SK-N-SH treated with all-trans-retinoic acid at 6 μM for 48 hours (cell line): ENCODE measurements around the gene LBH.

ENCODE experiments used
- ISL1 ChIP-seq: fragments of 250-450 bp; sonication (Bioruptor Pico); IDR thresholded peaks from 2 replicates; pipeline ENCODE4 v2.1.2; 2022; ENCODE audit warnings: mild to moderate bottlenecking, moderate library complexity
- PPARA ChIP-seq: fragments of 250-450 bp; sonication (Bioruptor Pico); IDR thresholded peaks from 2 replicates; pipeline ENCODE4 v1.5.0; 2020; ENCODE audit warnings: mild to moderate bottlenecking, borderline replicate concordance
- RARB ChIP-seq: fragments of 250-450 bp; sonication (Bioruptor Pico); IDR thresholded peaks from 2 replicates; pipeline ENCODE4 v1.8.0; 2021; ENCODE audit warnings: mild to moderate bottlenecking, moderate library complexity
- TCF4 ChIP-seq: fragments of 250-450 bp; sonication (Bioruptor Pico); IDR thresholded peaks from 2 replicates; pipeline ENCODE4 v1.8.0; 2021; ENCODE audit warnings: mild to moderate bottlenecking, moderate library complexity, borderline replicate concordance
- TOX ChIP-seq: fragments of 250-450 bp; sonication (Bioruptor Pico); IDR thresholded peaks from 2 replicates; pipeline ENCODE4 v1.8.0; 2021; ENCODE audit warnings: mild to moderate bottlenecking, moderate library complexity, borderline replicate concordance
- ZC3H10 ChIP-seq: fragments of 250-450 bp; sonication (Bioruptor Pico); IDR thresholded peaks from 2 replicates; pipeline ENCODE4 v1.5.1; 2021; ENCODE audit warnings: mild to moderate bottlenecking, moderate library complexity
- ZNF70 ChIP-seq: fragments of 450-650 bp; formaldehyde crosslinking; IDR thresholded peaks from 2 replicates; pipeline ENCODE4 v1.5.0; 2020; ENCODE audit warnings: mild to moderate bottlenecking, moderate library complexity

- TF ChIP-seq RARB (CRISPR knock-in tag) (no peak), ISL1 (CRISPR knock-in tag) (no peak), ZNF70 (CRISPR knock-in tag) (no peak), TOX (CRISPR knock-in tag) (no peak), ZC3H10 (CRISPR knock-in tag) (no peak), PPARA (no peak), TCF4 (CRISPR knock-in tag) (no peak)
Observed at GRCh38 chr2:30272286-30272685, 41.0 kb downstream of the LBH start.
